ENCODE results near the gene SCAI. TPM values are rescaled to one million over a fixed set of nuclear protein-coding genes. Genes with fewer than 3 reads are reported as not detected.
"Not testable (repeated sequence)": the region's sequence is repeated elsewhere in the genome, so short reads cannot be mapped to it uniquely, and the experiment has no call there.

Gene SCAI
- total RNA-seq, 1 donor from 2014 or later, result 14.9 TPM

- Histone ChIP-seq H3K4me1 (peaks cover 4% of the 10 kb centered on the region), H3K4me3 (no peak overlapping the region), H3K27me3 (no peaks in the 10 kb centered on the region), H3K9me3 (no peaks in the 10 kb centered on the region), H3K27ac (peak overlapping the region; percentile 12), H3K36me3 (no peaks in the 10 kb centered on the region)
- no peak for TF ChIP-seq CTCF (IDR thresholded peaks at IDR 0.05)
- intact Hi-C loops (cut with DNase I), result no loop called here
- DNase-seq (no peak), ATAC-seq (no peak)
These were observed 17.8 kb downstream of the SCAI start for GRCh38 chr9:125125523-125125922.

- Histone ChIP-seq H3K4me3 (no peak overlapping the region), H3K27me3 (no peaks in the 10 kb centered on the region), H3K36me3 (no peaks in the 10 kb centered on the region), H3K4me1 (peaks cover 4% of the 10 kb centered on the region), H3K27ac (no peak overlapping the region), H3K9me3 (no peaks in the 10 kb centered on the region)
- ATAC-seq (no peak), DNase-seq (no peak)
- TF ChIP-seq CTCF (IDR thresholded peaks at IDR 0.05), result no peak
- intact Hi-C loops (cut with DNase I), result no loop called here
These were observed 22.2 kb downstream of the SCAI start for GRCh38 chr9:125121146-125121545.

- no peak overlapping the region for H3K27ac ChIP-seq
- H3K4me3 ChIP-seq, result no peak overlapping the region
- ATAC-seq (peak; percentile 29), DNase-seq (no peak)
- intact Hi-C loops (cut with DNase I), result no loop called here
- H3K4me1 ChIP-seq, result no peaks in the 10 kb centered on the region
- no peaks in the 10 kb centered on the region for H3K36me3 ChIP-seq
- no peak for TF ChIP-seq CTCF (IDR thresholded peaks at IDR 0.05)
- no peaks in the 10 kb centered on the region for H3K27me3 ChIP-seq
- H3K9me3 ChIP-seq, result no peaks in the 10 kb centered on the region
These were observed 23.6 kb downstream of the SCAI start for GRCh38 chr9:125119643-125120286.

- H3K27ac ChIP-seq; H3K4me1 ChIP-seq; DNase-seq; H3K4me3 ChIP-seq; H3K9me3 ChIP-seq; ATAC-seq; intact Hi-C loops (cut with DNase I); H3K27me3 ChIP-seq; H3K36me3 ChIP-seq: not testable (repeated sequence)
These were observed 24.6 kb downstream of the SCAI start for GRCh38 chr9:125118696-125119095.

- H3K27ac ChIP-seq; H3K27me3 ChIP-seq; intact Hi-C loops (cut with DNase I); ATAC-seq; H3K4me3 ChIP-seq; DNase-seq; H3K9me3 ChIP-seq; H3K36me3 ChIP-seq; H3K4me1 ChIP-seq: not testable (repeated sequence)
These were observed 28.8 kb downstream of the SCAI start for GRCh38 chr9:125114503-125114902.

- Histone ChIP-seq H3K27me3 (no peaks in the 10 kb centered on the region), H3K27ac (no peak overlapping the region), H3K4me3 (no peak overlapping the region), H3K4me1 (no peaks in the 10 kb centered on the region), H3K9me3 (no peaks in the 10 kb centered on the region), H3K36me3 (no peaks in the 10 kb centered on the region)
- ATAC-seq, result no peak
- intact Hi-C loops (cut with DNase I), result no loop called here
- no peak for TF ChIP-seq CTCF (IDR thresholded peaks at IDR 0.05)
- DNase-seq, result no peak
These were observed 32.9 kb downstream of the SCAI start for GRCh38 chr9:125110464-125110863.

- DNase-seq; H3K9me3 ChIP-seq; H3K4me1 ChIP-seq; intact Hi-C loops (cut with DNase I); H3K27me3 ChIP-seq; ATAC-seq; H3K36me3 ChIP-seq; H3K4me3 ChIP-seq; H3K27ac ChIP-seq: not testable (repeated sequence)
These were observed 34.8 kb downstream of the SCAI start for GRCh38 chr9:125108541-125108940.

Data from upper lobe of right lung (tissue), 1 donor.